Heart left ventricle (tissue), 13 donors: ENCODE measurements around the gene SPTSSA.

Source experiments
- POLR2A ChIP-seq, 2 donors: fragments of 450-650 bp; IDR thresholded peaks; one replicate each; pipeline ENCODE4 v1.6.1; 2017; ENCODE audit warnings: antibody characterized with exemption in 2 of 2, mild to moderate bottlenecking in 2 of 2, moderate library complexity in 2 of 2
- TF ChIP-seq, protein P1 (sequence below), 12 donors: fragments of 200-600 bp; sonication (generic) in 4 of 12; IDR thresholded peaks; one replicate each; pipeline versions ENCODE4 v1.5.0 to v1.8.0; 2018 to 2022; ENCODE audit warnings: antibody characterized with exemption in 12 of 12, mild to moderate bottlenecking in 5 of 12
- donor health status: ischemic (EF 13 %, LVEDD 7.1; RV severe dilation, severe dysfunction).
- donor health status: DM: no; HTN: yes; CAD: no.
- donor health status: DM: no; HTN: no; CAD: no.
- donor health status: ischemic (EF 25% LVEDD 6.9; RV normal size, moderate dysfunction).
- donor health status: ischemic (EF 25% LVEDD 5.7; RV mildly dilated, moderate dysfunction).
- donor health status: ischemic (EF 35%, LVEDD 5.7; RV mildly dilated, moderate dysfunction).
- donor health status: nonischemic (EF 11% LVEDD 7.7; RV severe dilation, severe dysfunction).
- donor health status: DM: yes; HTN: yes; CAD: no.
- donor health status: PGD.
- donor health status: ischemic (EF 29% LVEDD 5.4; RV normal size, mild dysfunction).
- donor health status: nonischemic (EF 23%, LVEDD 6.1; RV moderate dilation, normal function).

DNA sequence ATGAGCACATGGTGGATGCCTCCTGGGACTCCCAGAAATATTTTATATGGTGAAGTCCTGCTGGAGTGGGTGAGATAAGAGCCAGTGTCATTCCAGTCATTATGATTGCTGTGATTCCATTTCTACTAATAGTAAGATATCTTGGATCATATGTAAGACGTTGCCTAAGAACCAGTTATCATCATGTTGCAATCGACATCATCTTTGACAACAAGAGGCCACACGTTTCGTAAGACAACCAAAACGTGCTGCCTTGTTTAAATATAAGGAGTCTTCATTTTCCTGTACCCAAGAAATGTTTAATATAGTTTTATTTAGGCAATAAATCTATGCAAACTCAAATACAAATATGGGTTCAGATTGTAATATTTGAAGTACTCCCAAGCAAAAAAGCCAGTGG, 58.4 kb downstream of the SPTSSA start:
- TF ChIP-seq, protein P1, sequence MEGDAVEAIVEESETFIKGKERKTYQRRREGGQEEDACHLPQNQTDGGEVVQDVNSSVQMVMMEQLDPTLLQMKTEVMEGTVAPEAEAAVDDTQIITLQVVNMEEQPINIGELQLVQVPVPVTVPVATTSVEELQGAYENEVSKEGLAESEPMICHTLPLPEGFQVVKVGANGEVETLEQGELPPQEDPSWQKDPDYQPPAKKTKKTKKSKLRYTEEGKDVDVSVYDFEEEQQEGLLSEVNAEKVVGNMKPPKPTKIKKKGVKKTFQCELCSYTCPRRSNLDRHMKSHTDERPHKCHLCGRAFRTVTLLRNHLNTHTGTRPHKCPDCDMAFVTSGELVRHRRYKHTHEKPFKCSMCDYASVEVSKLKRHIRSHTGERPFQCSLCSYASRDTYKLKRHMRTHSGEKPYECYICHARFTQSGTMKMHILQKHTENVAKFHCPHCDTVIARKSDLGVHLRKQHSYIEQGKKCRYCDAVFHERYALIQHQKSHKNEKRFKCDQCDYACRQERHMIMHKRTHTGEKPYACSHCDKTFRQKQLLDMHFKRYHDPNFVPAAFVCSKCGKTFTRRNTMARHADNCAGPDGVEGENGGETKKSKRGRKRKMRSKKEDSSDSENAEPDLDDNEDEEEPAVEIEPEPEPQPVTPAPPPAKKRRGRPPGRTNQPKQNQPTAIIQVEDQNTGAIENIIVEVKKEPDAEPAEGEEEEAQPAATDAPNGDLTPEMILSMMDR (IDR thresholded peaks at IDR 0.05), result no peak
- TF ChIP-seq POLR2A (IDR thresholded peaks at IDR 0.05), result no peak
